WTC11 (cell line): ENCODE results near the gene TMEM223. TPM values are rescaled to one million over a fixed set of nuclear protein-coding genes. Genes with fewer than 3 reads are reported as not detected.

Experiments used
- ATAC-seq: fragments of 200-7000 bp; cut with Tn5 transposase; 2 replicates; pipeline ENCODE4 v1.10.0; 2021; ENCODE audit warnings: mild to moderate bottlenecking, moderate library complexity
- CTCF ChIA-PET: fragments of 300-600 bp; sonication (Branson Sonifier 250); formaldehyde crosslinking; loops from one replicate; lab custom pipeline; 2021; ENCODE audit warnings: antibody characterized with exemption; lab: Charles Lee
- POLR2A ChIA-PET: fragments of 350-600 bp; sonication (Branson Sonifier 250); formaldehyde crosslinking; loops from one replicate; lab custom pipeline; 2021; ENCODE audit warnings: antibody characterized with exemption; lab: Charles Lee
- DNase-seq: peaks from one replicate; pipeline ENCODE4 v3.0.0; 2021; ENCODE audit warnings: low spot score
- H3K27ac Mint-ChIP-seq: 2 replicates; pipeline ENCODE4 v1.8.0; 2021; ENCODE audit warnings: mixed read lengths
- H3K27me3 Mint-ChIP-seq: 2 replicates; pipeline ENCODE4 v1.8.0; 2021; ENCODE audit warnings: low read depth, mild to moderate bottlenecking, moderate library complexity, mixed read lengths
- H3K36me3 Mint-ChIP-seq: 2 replicates; pipeline ENCODE4 v1.8.0; 2021; ENCODE audit warnings: mixed read lengths
- H3K4me1 Mint-ChIP-seq: 2 replicates; pipeline ENCODE4 v1.8.0; 2022; ENCODE audit warnings: mixed read lengths
- H3K4me3 Mint-ChIP-seq: 2 replicates; pipeline ENCODE4 v1.8.0; 2021; ENCODE audit warnings: mild to moderate bottlenecking, moderate library complexity, mixed read lengths
- H3K9me3 Mint-ChIP-seq: 2 replicates; pipeline ENCODE4 v1.8.0; 2021; ENCODE audit warnings: mixed read lengths
- FOXJ3 ChIP-seq: sonication (generic); formaldehyde crosslinking; IDR thresholded peaks from 2 replicates; pipeline ENCODE4 v1.9.0; 2021; ENCODE audit warnings: missing genetic modification reagents, mild to moderate bottlenecking, borderline replicate concordance
- FOXP1 ChIP-seq: sonication (generic); formaldehyde crosslinking; IDR thresholded peaks from 2 replicates; pipeline ENCODE4 v1.8.0; 2022; ENCODE audit warnings: missing genetic modification reagents, mild to moderate bottlenecking, moderate library complexity, borderline replicate concordance
- IRF2 ChIP-seq: sonication (generic); formaldehyde crosslinking; IDR thresholded peaks from 2 replicates; pipeline ENCODE4 v1.8.0; 2022; ENCODE audit warnings: low read depth, missing genetic modification reagents, borderline replicate concordance
- KAT7 ChIP-seq: sonication (generic); formaldehyde crosslinking; IDR thresholded peaks from 2 replicates; pipeline ENCODE4 v1.8.1; 2023; ENCODE audit warnings: missing genetic modification reagents, mild to moderate bottlenecking, borderline replicate concordance
- SMAD4 ChIP-seq: sonication (generic); formaldehyde crosslinking; IDR thresholded peaks from 2 replicates; pipeline ENCODE4 v1.8.0; 2022; ENCODE audit warnings: mild to moderate bottlenecking, missing genetic modification reagents
- SP1 ChIP-seq: sonication (generic); formaldehyde crosslinking; conservative IDR thresholded peaks from 2 replicates; pipeline ENCODE4 v1.8.1; 2022; ENCODE audit warnings: missing genetic modification reagents
- TEAD4 ChIP-seq: sonication (generic); formaldehyde crosslinking; IDR thresholded peaks from 2 replicates; pipeline ENCODE4 v1.8.0; 2022; ENCODE audit warnings: mild to moderate bottlenecking, missing genetic modification reagents
- TP53 ChIP-seq: sonication (generic); formaldehyde crosslinking; IDR thresholded peaks from 2 replicates; pipeline ENCODE4 v1.8.1; 2023; ENCODE audit warnings: mild to moderate bottlenecking, missing genetic modification reagents
- ZNF317 ChIP-seq: sonication (generic); formaldehyde crosslinking; IDR thresholded peaks from 2 replicates; pipeline ENCODE4 v1.8.1; 2023; ENCODE audit warnings: low read depth, mild to moderate bottlenecking, moderate library complexity, missing genetic modification reagents, borderline replicate concordance
- ZNF423 ChIP-seq: fragments of 250-450 bp; sonication (Bioruptor Pico); IDR thresholded peaks from 2 replicates; pipeline ENCODE4 v2.1.2; 2022; ENCODE audit warnings: mild to moderate bottlenecking, moderate library complexity
- total RNA-seq: library from RNA; stranded (reverse); gene quantifications from 3 replicates; pipeline ENCODE4 v1.2.3, GENCODE V29; 2021
- TF ChIP-seq, protein P1 (sequence below): sonication (generic); formaldehyde crosslinking; IDR thresholded peaks from 2 replicates; pipeline ENCODE4 v1.8.1; 2022; ENCODE audit warnings: mild to moderate bottlenecking, missing genetic modification reagents, moderate library complexity, borderline replicate concordance
- TF ChIP-seq, protein P2 (sequence below): sonication (generic); formaldehyde crosslinking; IDR thresholded peaks from 2 replicates; pipeline ENCODE4 v1.8.0; 2022; ENCODE audit warnings: mild to moderate bottlenecking, missing genetic modification reagents
- TF ChIP-seq, protein P3 (sequence below): sonication (generic); formaldehyde crosslinking; IDR thresholded peaks from 2 replicates; pipeline ENCODE4 v1.8.1; 2023; ENCODE audit warnings: mild to moderate bottlenecking, moderate library complexity, missing genetic modification reagents
- TF ChIP-seq, protein P4 (sequence below): sonication (generic); formaldehyde crosslinking; IDR thresholded peaks from 2 replicates; pipeline ENCODE4 v1.8.1; 2022; ENCODE audit warnings: missing genetic modification reagents, borderline replicate concordance
- TF ChIP-seq, protein P5 (sequence below): sonication (generic); formaldehyde crosslinking; conservative IDR thresholded peaks from 2 replicates; pipeline ENCODE4 v1.8.1; 2022; ENCODE audit warnings: mild to moderate bottlenecking, missing genetic modification reagents
- TF ChIP-seq, protein P6 (sequence below): sonication (generic); formaldehyde crosslinking; IDR thresholded peaks from 2 replicates; pipeline ENCODE4 v1.8.1; 2023; ENCODE audit warnings: mild to moderate bottlenecking, missing genetic modification reagents, moderate library complexity

TMEM223 gene
- total RNA-seq, 1 experiment from 2014 or later: 26.4 TPM

DNA sequence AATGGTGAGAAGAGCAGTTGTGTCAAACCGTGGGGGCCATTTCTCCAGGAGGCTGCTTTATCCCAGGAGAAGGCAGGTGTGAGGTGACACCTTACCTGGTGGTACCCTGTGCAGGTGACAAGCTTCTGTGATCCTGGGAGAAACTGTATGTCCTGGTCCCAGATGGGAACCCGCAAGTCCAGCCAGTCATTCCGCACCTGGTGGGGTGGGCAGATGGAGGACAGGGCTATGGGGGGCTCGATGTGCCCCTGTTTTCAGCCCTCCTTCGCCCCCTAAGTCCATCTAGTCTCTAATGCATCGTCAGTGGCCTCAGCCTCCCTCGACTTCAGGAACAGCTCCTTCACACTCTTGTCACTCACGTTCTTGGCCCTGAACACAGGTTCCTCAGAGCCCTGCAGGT, 43.5 kb upstream of the TMEM223 start:
- DNase-seq (no peak), ATAC-seq (no peak)
- Mint-ChIP-seq H3K4me3 (no peak overlapping the region), H3K36me3 (peaks cover 41% of the 10 kb centered on the region), H3K4me1 (peaks cover 22% of the 10 kb centered on the region), H3K9me3 (no peaks in the 10 kb centered on the region), H3K27me3 (no peaks in the 10 kb centered on the region), H3K27ac (no peak overlapping the region)
- ChIA-PET CTCF (no interaction called here), POLR2A (interaction anchor here (1.2 kb wide), 1 partner anchor 22 kb away, joined by 3 read pairs; no protein-coding TSS in a partner anchor)
- TF ChIP-seq, protein P1, sequence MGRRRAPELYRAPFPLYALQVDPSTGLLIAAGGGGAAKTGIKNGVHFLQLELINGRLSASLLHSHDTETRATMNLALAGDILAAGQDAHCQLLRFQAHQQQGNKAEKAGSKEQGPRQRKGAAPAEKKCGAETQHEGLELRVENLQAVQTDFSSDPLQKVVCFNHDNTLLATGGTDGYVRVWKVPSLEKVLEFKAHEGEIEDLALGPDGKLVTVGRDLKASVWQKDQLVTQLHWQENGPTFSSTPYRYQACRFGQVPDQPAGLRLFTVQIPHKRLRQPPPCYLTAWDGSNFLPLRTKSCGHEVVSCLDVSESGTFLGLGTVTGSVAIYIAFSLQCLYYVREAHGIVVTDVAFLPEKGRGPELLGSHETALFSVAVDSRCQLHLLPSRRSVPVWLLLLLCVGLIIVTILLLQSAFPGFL: no peak
- TF ChIP-seq ZNF317 (CRISPR knock-in tag): no peak
- TF ChIP-seq SMAD4 (CRISPR knock-in tag): no peak
- TF ChIP-seq FOXP1 (CRISPR knock-in tag): no peak
- TF ChIP-seq, protein P2, sequence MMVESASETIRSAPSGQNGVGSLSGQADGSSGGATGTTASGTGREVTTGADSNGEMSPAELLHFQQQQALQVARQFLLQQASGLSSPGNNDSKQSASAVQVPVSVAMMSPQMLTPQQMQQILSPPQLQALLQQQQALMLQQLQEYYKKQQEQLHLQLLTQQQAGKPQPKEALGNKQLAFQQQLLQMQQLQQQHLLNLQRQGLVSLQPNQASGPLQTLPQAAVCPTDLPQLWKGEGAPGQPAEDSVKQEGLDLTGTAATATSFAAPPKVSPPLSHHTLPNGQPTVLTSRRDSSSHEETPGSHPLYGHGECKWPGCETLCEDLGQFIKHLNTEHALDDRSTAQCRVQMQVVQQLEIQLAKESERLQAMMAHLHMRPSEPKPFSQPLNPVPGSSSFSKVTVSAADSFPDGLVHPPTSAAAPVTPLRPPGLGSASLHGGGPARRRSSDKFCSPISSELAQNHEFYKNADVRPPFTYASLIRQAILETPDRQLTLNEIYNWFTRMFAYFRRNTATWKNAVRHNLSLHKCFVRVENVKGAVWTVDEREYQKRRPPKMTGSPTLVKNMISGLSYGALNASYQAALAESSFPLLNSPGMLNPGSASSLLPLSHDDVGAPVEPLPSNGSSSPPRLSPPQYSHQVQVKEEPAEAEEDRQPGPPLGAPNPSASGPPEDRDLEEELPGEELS: no peak
- TF ChIP-seq KAT7 (CRISPR knock-in tag): no peak
- TF ChIP-seq, protein P3, sequence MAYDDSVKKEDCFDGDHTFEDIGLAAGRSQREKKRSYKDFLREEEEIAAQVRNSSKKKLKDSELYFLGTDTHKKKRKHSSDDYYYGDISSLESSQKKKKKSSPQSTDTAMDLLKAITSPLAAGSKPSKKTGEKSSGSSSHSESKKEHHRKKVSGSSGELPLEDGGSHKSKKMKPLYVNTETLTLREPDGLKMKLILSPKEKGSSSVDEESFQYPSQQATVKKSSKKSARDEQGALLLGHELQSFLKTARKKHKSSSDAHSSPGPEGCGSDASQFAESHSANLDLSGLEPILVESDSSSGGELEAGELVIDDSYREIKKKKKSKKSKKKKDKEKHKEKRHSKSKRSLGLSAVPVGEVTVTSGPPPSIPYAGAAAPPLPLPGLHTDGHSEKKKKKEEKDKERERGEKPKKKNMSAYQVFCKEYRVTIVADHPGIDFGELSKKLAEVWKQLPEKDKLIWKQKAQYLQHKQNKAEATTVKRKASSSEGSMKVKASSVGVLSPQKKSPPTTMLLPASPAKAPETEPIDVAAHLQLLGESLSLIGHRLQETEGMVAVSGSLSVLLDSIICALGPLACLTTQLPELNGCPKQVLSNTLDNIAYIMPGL (CRISPR knock-in tag): no peak
- TF ChIP-seq TEAD4 (CRISPR knock-in tag): no peak
- no peak for TF ChIP-seq FOXJ3 (CRISPR knock-in tag)
- no peak for TF ChIP-seq ZNF423 (CRISPR knock-in tag)
- no peak for TF ChIP-seq TP53
- TF ChIP-seq, protein P4, sequence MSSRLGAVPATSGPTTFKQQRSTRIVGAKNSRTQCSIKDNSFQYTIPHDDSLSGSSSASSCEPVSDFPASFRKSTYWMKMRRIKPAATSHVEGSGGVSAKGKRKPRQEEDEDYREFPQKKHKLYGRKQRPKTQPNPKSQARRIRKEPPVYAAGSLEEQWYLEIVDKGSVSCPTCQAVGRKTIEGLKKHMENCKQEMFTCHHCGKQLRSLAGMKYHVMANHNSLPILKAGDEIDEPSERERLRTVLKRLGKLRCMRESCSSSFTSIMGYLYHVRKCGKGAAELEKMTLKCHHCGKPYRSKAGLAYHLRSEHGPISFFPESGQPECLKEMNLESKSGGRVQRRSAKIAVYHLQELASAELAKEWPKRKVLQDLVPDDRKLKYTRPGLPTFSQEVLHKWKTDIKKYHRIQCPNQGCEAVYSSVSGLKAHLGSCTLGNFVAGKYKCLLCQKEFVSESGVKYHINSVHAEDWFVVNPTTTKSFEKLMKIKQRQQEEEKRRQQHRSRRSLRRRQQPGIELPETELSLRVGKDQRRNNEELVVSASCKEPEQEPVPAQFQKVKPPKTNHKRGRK (CRISPR knock-in tag): no peak
- TF ChIP-seq, protein P5, sequence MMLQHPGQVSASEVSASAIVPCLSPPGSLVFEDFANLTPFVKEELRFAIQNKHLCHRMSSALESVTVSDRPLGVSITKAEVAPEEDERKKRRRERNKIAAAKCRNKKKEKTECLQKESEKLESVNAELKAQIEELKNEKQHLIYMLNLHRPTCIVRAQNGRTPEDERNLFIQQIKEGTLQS: no peak
- TF ChIP-seq, protein P6, sequence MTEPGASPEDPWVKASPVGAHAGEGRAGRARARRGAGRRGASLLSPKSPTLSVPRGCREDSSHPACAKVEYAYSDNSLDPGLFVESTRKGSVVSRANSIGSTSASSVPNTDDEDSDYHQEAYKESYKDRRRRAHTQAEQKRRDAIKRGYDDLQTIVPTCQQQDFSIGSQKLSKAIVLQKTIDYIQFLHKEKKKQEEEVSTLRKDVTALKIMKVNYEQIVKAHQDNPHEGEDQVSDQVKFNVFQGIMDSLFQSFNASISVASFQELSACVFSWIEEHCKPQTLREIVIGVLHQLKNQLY (CRISPR knock-in tag): no peak
- no peak for TF ChIP-seq SP1
- TF ChIP-seq IRF2 (CRISPR knock-in tag): no peak
